CD14-positive monocyte (primary cell): ENCODE results near the gene IKZF3. TPM values are rescaled to one million over a fixed set of nuclear protein-coding genes. Genes with fewer than 3 reads are reported as not detected.

Experiments used
- DNase-seq, 3 donors: peaks; one replicate each; pipeline ENCODE4 v3.0.0-alpha.2; 2011 to 2022
- H2AFZ ChIP-seq: 2 replicates; pipeline ENCODE4 v1.6.0; 2012; ENCODE audit warnings: mild to moderate bottlenecking, low read depth, low read length, inconsistent platforms; ENCODE audit not compliant: insufficient read depth, poor library complexity, severe bottlenecking
- H3K27ac ChIP-seq, 2 donors: 1 replicate in 1 of 2; 2 replicates in 1 of 2; pipeline ENCODE4 v1.5.1; 2012 to 2013; ENCODE audit warnings: low read length in 2 of 2, control low read depth in 1 of 2, inconsistent platforms in 1 of 2, low read depth in 1 of 2, mild to moderate bottlenecking in 1 of 2
- H3K27me3 ChIP-seq, 2 donors: one replicate each; pipeline versions ENCODE4 v1.6.0 to v1.6.1; 2011 to 2013; ENCODE audit warnings: low read length in 2 of 2; ENCODE audit not compliant: control insufficient read depth in 2 of 2, insufficient read depth in 2 of 2
- H3K36me3 ChIP-seq, 2 donors: replicated peaks in 1 of 2; 1 replicate in 1 of 2; 2 replicates in 1 of 2; pipeline versions ENCODE4 v1.5.1 to v1.6.1; 2012 to 2013; ENCODE audit warnings: low read length in 2 of 2, control low read depth in 1 of 2, inconsistent platforms in 1 of 2, mild to moderate bottlenecking in 1 of 2; ENCODE audit not compliant: insufficient read depth in 2 of 2, control insufficient read depth in 1 of 2
- H3K4me1 ChIP-seq, 2 donors: 1 replicate in 1 of 2; 2 replicates in 1 of 2; pipeline versions ENCODE4 v1.5.1 to v1.6.1; 2012 to 2013; ENCODE audit warnings: low read length in 2 of 2, control low read depth in 1 of 2, inconsistent platforms in 1 of 2, mild to moderate bottlenecking in 1 of 2, moderate library complexity in 1 of 2; ENCODE audit not compliant: insufficient read depth in 2 of 2, control insufficient read depth in 1 of 2
- H3K4me2 ChIP-seq: replicated peaks from 2 replicates; pipeline ENCODE3; 2012; ENCODE audit warnings: low read length, moderate library complexity, mild to moderate bottlenecking; ENCODE audit not compliant: poor library complexity, severe bottlenecking; ENCODE audit errors: extremely low read depth
- H3K4me3 ChIP-seq, 3 experiments: fragments of 200-600 bp in 1 of 3; sonication (generic) in 1 of 3; replicated peaks in 1 of 3; 1 replicate in 2 of 3; 2 replicates in 1 of 3; pipeline ENCODE4 v1.5.1; 2011 to 2013; ENCODE audit warnings: low read length in 3 of 3, mild to moderate bottlenecking in 3 of 3, control low read depth in 2 of 3, low read depth in 2 of 3, inconsistent platforms in 1 of 3, moderate library complexity in 1 of 3
- H3K79me2 ChIP-seq: 2 replicates; pipeline ENCODE4 v1.6.0; 2012; ENCODE audit warnings: mild to moderate bottlenecking, control low read depth, inconsistent platforms, low read length, moderate library complexity; ENCODE audit not compliant: insufficient read depth
- H3K9ac ChIP-seq: 2 replicates; pipeline ENCODE4 v1.6.0; 2017; ENCODE audit warnings: low read length, mild to moderate bottlenecking; ENCODE audit not compliant: insufficient read depth, poor library complexity, severe bottlenecking
- H3K9me3 ChIP-seq, 2 donors: replicated peaks in 1 of 2; 1 replicate in 1 of 2; 2 replicates in 1 of 2; pipeline versions ENCODE4 v1.5.1 to v1.6.1; 2012 to 2013; ENCODE audit warnings: low read length in 2 of 2, control low read depth in 1 of 2; ENCODE audit not compliant: control insufficient read depth in 1 of 2, insufficient read depth in 1 of 2
- H4K20me1 ChIP-seq: 2 replicates; pipeline ENCODE4 v1.6.0; 2012; ENCODE audit warnings: mild to moderate bottlenecking, low read length, control low read depth, moderate library complexity; ENCODE audit not compliant: insufficient read depth
- H3K27ac Mint-ChIP-seq, 7 donors: one replicate each; pipeline ENCODE4 v1.8.0; 2020; ENCODE audit warnings: mild to moderate bottlenecking in 7 of 7, mixed read lengths in 7 of 7, moderate library complexity in 6 of 7, inconsistent platforms in 2 of 7
- H3K27me3 Mint-ChIP-seq, 3 donors: one replicate each; pipeline ENCODE4 v1.8.0; 2021 to 2022; ENCODE audit warnings: low read depth in 3 of 3, mild to moderate bottlenecking in 3 of 3, mixed read lengths in 3 of 3, moderate library complexity in 3 of 3, inconsistent platforms in 1 of 3
- H3K36me3 Mint-ChIP-seq, 2 donors: one replicate each; pipeline ENCODE4 v1.8.0; 2020; ENCODE audit warnings: mixed read lengths in 2 of 2, inconsistent platforms in 1 of 2, mild to moderate bottlenecking in 1 of 2
- H3K4me1 Mint-ChIP-seq: one replicate; pipeline ENCODE4 v1.8.0; 2020; ENCODE audit warnings: mild to moderate bottlenecking, mixed read lengths
- H3K4me3 Mint-ChIP-seq, 2 donors: one replicate each; pipeline ENCODE4 v1.8.0; 2020; ENCODE audit warnings: mild to moderate bottlenecking in 2 of 2, mixed read lengths in 2 of 2, moderate library complexity in 1 of 2
- H3K9me3 Mint-ChIP-seq, 7 donors: one replicate each; pipeline ENCODE4 v1.8.0; 2020 to 2022; ENCODE audit warnings: mixed read lengths in 7 of 7, mild to moderate bottlenecking in 6 of 7, moderate library complexity in 6 of 7, inconsistent platforms in 2 of 7
- WGBS: methylation state at CpG from one replicate; pipeline ENCODE4 v1.1.5; 2013; ENCODE audit warnings: missing lambda C conversion rate; ENCODE audit not compliant: insufficient coverage; 5-methylcytosine and 5-hydroxymethylcytosine counted together
- intact Hi-C, 2 donors: fragments of 100-400 bp; cut with micrococcal nuclease; formaldehyde crosslinking; loops; one replicate each; pipeline versions ENCODE4 v1.15.0 to v1.15.1; 2023
- polyA plus RNA-seq, 3 donors: library from polyadenylated mRNA; depleted of rRNA in 1 of 3; unstranded in 2 of 3; stranded (reverse) in 1 of 3; fragments of 300-500 nt in 2 of 3; fragments of >200 nt in 1 of 3; fragmentation: Illumina TruSeq in 2 of 3; gene quantifications; 1 replicate in 2 of 3; 2 replicates in 1 of 3; pipeline ENCODE4 v1.2.3, GENCODE V29; 2012 to 2021
- TF ChIP-seq, protein P1 (sequence below): fragments of 200-600 bp; IDR thresholded peaks from one replicate; pipeline ENCODE4 v1.8.0; 2022; ENCODE audit warnings: antibody characterized with exemption, mild to moderate bottlenecking

IKZF3 gene
- polyA plus RNA-seq, 3 donors: 0.05 to 0.15 (median 0.05) TPM

DNA sequence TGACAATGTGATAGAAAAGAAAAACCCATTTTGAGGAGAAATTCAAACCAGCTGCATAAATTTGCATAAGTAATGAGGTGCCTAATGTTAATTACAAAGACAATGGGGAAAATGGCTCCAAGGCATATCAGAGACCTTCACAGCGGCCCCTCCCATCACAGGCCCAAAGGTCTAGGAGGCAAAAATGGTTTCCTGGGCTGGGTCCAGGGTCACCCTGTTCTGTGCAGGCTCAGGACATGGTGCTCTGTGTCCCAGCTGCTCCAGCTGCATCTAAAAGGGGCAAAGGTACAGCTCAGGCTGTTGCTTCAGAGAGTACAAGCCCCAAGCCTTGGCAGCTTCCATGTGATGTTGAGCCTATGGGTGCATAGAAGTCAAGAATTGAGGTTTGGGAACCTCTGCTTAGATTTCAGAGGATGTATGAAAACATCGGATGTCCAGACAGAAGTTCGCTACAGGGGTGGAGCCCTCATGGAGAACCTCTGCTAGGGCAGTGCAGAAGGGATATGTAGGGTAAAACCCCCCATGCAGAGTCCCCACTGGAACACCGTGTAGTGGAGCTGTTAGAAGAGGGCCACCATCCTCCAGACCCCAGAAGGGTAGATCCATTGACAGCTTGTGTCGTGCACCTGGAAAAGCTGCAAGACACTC, 40.6 kb downstream of the IKZF3 start:
- no peak overlapping the region for H3K4me3 Mint-ChIP-seq
- intact Hi-C loops: no loop called here
- H3K36me3 ChIP-seq: no peaks in the 10 kb centered on the region

GRCh38 chr17:39822051-39822451, 42.1 kb downstream of the IKZF3 start:
- H3K36me3 Mint-ChIP-seq: no peaks in the 10 kb centered on the region
- no peak overlapping the region for H3K27ac Mint-ChIP-seq
- DNase-seq: peak; percentile 7 to 64 (median 10)
- H3K27me3 Mint-ChIP-seq: peaks cover 7 to 17% (median 13%) of the 10 kb centered on the region in 3 donors
- H3K9me3 Mint-ChIP-seq: peaks cover 24 to 40% (median 30%) of the 10 kb centered on the region in 7 donors
- no CpG with 5 or more reads among the region's 2 CpGs for WGBS
- no peak overlapping the region for H3K9ac ChIP-seq
- TF ChIP-seq, protein P1, sequence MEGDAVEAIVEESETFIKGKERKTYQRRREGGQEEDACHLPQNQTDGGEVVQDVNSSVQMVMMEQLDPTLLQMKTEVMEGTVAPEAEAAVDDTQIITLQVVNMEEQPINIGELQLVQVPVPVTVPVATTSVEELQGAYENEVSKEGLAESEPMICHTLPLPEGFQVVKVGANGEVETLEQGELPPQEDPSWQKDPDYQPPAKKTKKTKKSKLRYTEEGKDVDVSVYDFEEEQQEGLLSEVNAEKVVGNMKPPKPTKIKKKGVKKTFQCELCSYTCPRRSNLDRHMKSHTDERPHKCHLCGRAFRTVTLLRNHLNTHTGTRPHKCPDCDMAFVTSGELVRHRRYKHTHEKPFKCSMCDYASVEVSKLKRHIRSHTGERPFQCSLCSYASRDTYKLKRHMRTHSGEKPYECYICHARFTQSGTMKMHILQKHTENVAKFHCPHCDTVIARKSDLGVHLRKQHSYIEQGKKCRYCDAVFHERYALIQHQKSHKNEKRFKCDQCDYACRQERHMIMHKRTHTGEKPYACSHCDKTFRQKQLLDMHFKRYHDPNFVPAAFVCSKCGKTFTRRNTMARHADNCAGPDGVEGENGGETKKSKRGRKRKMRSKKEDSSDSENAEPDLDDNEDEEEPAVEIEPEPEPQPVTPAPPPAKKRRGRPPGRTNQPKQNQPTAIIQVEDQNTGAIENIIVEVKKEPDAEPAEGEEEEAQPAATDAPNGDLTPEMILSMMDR: no peak
- H3K27me3 ChIP-seq: peaks cover 0 to 4% of the 10 kb centered on the region in 2 donors
- intact Hi-C loops: no loop called here
- H3K4me2 ChIP-seq: no peak overlapping the region
- no peaks in the 10 kb centered on the region for H3K79me2 ChIP-seq
- no peaks in the 10 kb centered on the region for H3K36me3 ChIP-seq
- H2AFZ ChIP-seq: no peak overlapping the region
- H3K9me3 ChIP-seq: peaks cover 20 to 23% of the 10 kb centered on the region in 2 donors
- no peaks in the 10 kb centered on the region for H3K4me1 ChIP-seq
- H3K4me3 Mint-ChIP-seq: no peak overlapping the region
- H3K4me3 ChIP-seq: no peak overlapping the region
- no peaks in the 10 kb centered on the region for H4K20me1 ChIP-seq
- H3K27ac ChIP-seq: no peak overlapping the region
- peaks cover 3% of the 10 kb centered on the region for H3K4me1 Mint-ChIP-seq

More for the DNA sequence above, 40.6 kb downstream of the IKZF3 start:
- 100% methylated on average over 2 of the region's 5 CpGs for WGBS
- no peaks in the 10 kb centered on the region for H3K4me1 ChIP-seq
- peaks cover 4% of the 10 kb centered on the region for H3K4me1 Mint-ChIP-seq
- H3K27ac ChIP-seq: no peak overlapping the region
- TF ChIP-seq, protein P1: no peak
- no peak overlapping the region for H3K4me3 ChIP-seq
- H3K27me3 Mint-ChIP-seq: peaks cover 8 to 19% (median 14%) of the 10 kb centered on the region in 3 donors
- no peak overlapping the region for H3K4me2 ChIP-seq
- H3K36me3 Mint-ChIP-seq: no peaks in the 10 kb centered on the region
- no peak overlapping the region for H3K27ac Mint-ChIP-seq
- peaks cover 24 to 42% (median 30%) of the 10 kb centered on the region in 7 donors for H3K9me3 Mint-ChIP-seq
- H3K9ac ChIP-seq: no peak overlapping the region
- no peaks in the 10 kb centered on the region for H4K20me1 ChIP-seq
- H2AFZ ChIP-seq: no peak overlapping the region
- peaks cover 0 to 4% of the 10 kb centered on the region in 2 donors for H3K27me3 ChIP-seq
- H3K79me2 ChIP-seq: no peaks in the 10 kb centered on the region
- peaks cover 20 to 23% of the 10 kb centered on the region in 2 donors for H3K9me3 ChIP-seq
- no peak for DNase-seq
